Glutamatergic neuron (in vitro differentiated cells): ENCODE measurements around the gene DENND2A. TPM values are rescaled to one million over a fixed set of nuclear protein-coding genes. Genes with fewer than 3 reads are reported as not detected.
"Not testable (repeated sequence)": the region's sequence is repeated elsewhere in the genome, so short reads cannot be mapped to it uniquely, and the experiment has no call there.

Experiments
- DNase-seq: peaks from one replicate; pipeline ENCODE4 v3.0.0; 2022
- H3K27ac Mint-ChIP-seq: one replicate; pipeline ENCODE4 v1.8.0; 2020; ENCODE audit warnings: mild to moderate bottlenecking, mixed read lengths, inconsistent platforms; ENCODE audit not compliant: unreplicated experiment
- H3K27me3 Mint-ChIP-seq: one replicate; pipeline ENCODE4 v1.8.0; 2020; ENCODE audit warnings: mild to moderate bottlenecking, moderate library complexity, mixed read lengths, inconsistent platforms; ENCODE audit not compliant: unreplicated experiment
- H3K36me3 Mint-ChIP-seq: one replicate; pipeline ENCODE4 v1.8.0; 2020; ENCODE audit warnings: mild to moderate bottlenecking, mixed read lengths, inconsistent platforms; ENCODE audit not compliant: unreplicated experiment
- H3K4me1 Mint-ChIP-seq: one replicate; pipeline ENCODE4 v1.8.0; 2020; ENCODE audit warnings: mild to moderate bottlenecking, low read depth, mixed read lengths, inconsistent platforms; ENCODE audit not compliant: unreplicated experiment
- H3K4me3 Mint-ChIP-seq: one replicate; pipeline ENCODE4 v1.8.0; 2020; ENCODE audit warnings: mild to moderate bottlenecking, mixed read lengths, inconsistent platforms; ENCODE audit not compliant: unreplicated experiment
- H3K9me3 Mint-ChIP-seq: one replicate; pipeline ENCODE4 v1.8.0; 2020; ENCODE audit warnings: mild to moderate bottlenecking, moderate library complexity, mixed read lengths, inconsistent platforms; ENCODE audit not compliant: unreplicated experiment
- total RNA-seq: library from RNA; stranded (reverse); fragmentation: NEBNext Ultra II Directional; extraction: Animal tissue kit (Norgen Biotek cat#: 25700); gene quantifications from one replicate; pipeline ENCODE4 v1.2.1, GENCODE V29; 2021; ENCODE audit not compliant: unreplicated experiment
- TF ChIP-seq, protein P1 (sequence below): fragments of 200-600 bp; sonication (generic); IDR thresholded peaks from one replicate; pipeline ENCODE4 v1.5.0; 2021; ENCODE audit not compliant: partially characterized antibody, unreplicated experiment

DENND2A gene
- total RNA-seq, 1 donor from 2014 or later, result 64.7 TPM

GRCh38 chr7:140645166-140645900 lies 4.7 kb upstream of the DENND2A start:
- no peak for DNase-seq
- Mint-ChIP-seq H3K9me3 (peaks cover 6% of the 10 kb centered on the region), H3K27me3 (peaks cover 10% of the 10 kb centered on the region), H3K36me3 (no peaks in the 10 kb centered on the region), H3K4me1 (peaks cover 21% of the 10 kb centered on the region), H3K4me3 (no peak overlapping the region), H3K27ac (no peak overlapping the region)
- TF ChIP-seq, protein P1, sequence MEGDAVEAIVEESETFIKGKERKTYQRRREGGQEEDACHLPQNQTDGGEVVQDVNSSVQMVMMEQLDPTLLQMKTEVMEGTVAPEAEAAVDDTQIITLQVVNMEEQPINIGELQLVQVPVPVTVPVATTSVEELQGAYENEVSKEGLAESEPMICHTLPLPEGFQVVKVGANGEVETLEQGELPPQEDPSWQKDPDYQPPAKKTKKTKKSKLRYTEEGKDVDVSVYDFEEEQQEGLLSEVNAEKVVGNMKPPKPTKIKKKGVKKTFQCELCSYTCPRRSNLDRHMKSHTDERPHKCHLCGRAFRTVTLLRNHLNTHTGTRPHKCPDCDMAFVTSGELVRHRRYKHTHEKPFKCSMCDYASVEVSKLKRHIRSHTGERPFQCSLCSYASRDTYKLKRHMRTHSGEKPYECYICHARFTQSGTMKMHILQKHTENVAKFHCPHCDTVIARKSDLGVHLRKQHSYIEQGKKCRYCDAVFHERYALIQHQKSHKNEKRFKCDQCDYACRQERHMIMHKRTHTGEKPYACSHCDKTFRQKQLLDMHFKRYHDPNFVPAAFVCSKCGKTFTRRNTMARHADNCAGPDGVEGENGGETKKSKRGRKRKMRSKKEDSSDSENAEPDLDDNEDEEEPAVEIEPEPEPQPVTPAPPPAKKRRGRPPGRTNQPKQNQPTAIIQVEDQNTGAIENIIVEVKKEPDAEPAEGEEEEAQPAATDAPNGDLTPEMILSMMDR, result peak; percentile 63

GRCh38 chr7:140644761-140645160 lies 4.1 kb upstream of the DENND2A start:
- peak overlapping the region; percentile 12 for H3K27ac Mint-ChIP-seq
- peaks cover 21% of the 10 kb centered on the region for H3K4me1 Mint-ChIP-seq
- not testable (repeated sequence) for H3K4me3 Mint-ChIP-seq, H3K9me3 Mint-ChIP-seq, H3K36me3 Mint-ChIP-seq, DNase-seq
- H3K27me3 Mint-ChIP-seq, result peaks cover 13% of the 10 kb centered on the region

- H3K9me3 Mint-ChIP-seq, result peaks cover 19% of the 10 kb centered on the region
- DNase-seq, result no peak
- TF ChIP-seq, protein P1, result no peak
- H3K36me3 Mint-ChIP-seq, result no peaks in the 10 kb centered on the region
- H3K27ac Mint-ChIP-seq, result no peak overlapping the region
- peaks cover 31% of the 10 kb centered on the region for H3K4me1 Mint-ChIP-seq
- H3K4me3 Mint-ChIP-seq, result no peak overlapping the region
- peaks cover 17% of the 10 kb centered on the region for H3K27me3 Mint-ChIP-seq
Observed at GRCh38 chr7:140643416-140643815, 2.8 kb upstream of the DENND2A start.

- peaks cover 34% of the 10 kb centered on the region for H3K4me1 Mint-ChIP-seq
- no peaks in the 10 kb centered on the region for H3K36me3 Mint-ChIP-seq
- H3K27ac Mint-ChIP-seq, result peak overlapping the region; percentile 76
- H3K9me3 Mint-ChIP-seq, result peaks cover 22% of the 10 kb centered on the region
- peak overlapping the region; percentile 79 for H3K4me3 Mint-ChIP-seq
- DNase-seq, result no peak
- TF ChIP-seq, protein P1, result no peak
- peaks cover 17% of the 10 kb centered on the region for H3K27me3 Mint-ChIP-seq
Observed at GRCh38 chr7:140641524-140642195, 1.0 kb upstream of the DENND2A start.

DNA sequence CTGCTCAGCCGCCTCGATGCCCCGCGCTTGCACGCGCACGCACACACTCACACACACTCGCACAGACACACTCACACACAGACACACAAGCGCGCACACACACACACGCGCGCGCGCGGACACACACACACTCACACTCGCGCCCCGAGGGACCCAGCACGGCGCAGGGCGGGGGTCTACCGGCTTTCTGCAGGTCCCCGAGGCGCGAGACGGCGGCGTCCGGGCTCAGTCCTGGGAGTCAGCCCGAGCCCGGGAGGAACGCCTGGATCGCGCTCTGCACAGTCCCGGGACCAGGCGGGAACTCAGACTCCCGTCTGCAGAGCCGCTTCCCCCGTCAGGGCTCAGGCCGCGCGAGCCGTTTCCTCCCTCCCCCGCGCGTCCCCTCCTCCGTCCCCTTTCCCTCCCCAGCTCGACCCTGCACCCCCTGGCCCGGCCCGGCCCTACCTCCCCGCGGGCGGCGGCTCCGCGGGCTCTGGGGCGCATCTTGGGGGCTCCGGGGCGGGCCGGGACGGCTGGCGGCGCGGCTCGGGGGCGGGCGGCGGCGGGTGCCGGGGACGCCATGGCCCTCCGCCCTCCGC lies 464 bp downstream of the DENND2A start:
- Mint-ChIP-seq H3K9me3 (peaks cover 22% of the 10 kb centered on the region), H3K27me3 (peaks cover 17% of the 10 kb centered on the region), H3K36me3 (no peaks in the 10 kb centered on the region), H3K27ac (peak overlapping the region; percentile 99), H3K4me1 (peaks cover 34% of the 10 kb centered on the region), H3K4me3 (peak overlapping the region; percentile 95)
- peak; percentile 75 for DNase-seq
- TF ChIP-seq, protein P1, result no peak
